Prostate gland (tissue), 2 donors: ENCODE data around the gene VSIG10.

Experiments used
- CTCF ChIP-seq, 4 experiments: fragments of 200-600 bp in 2 of 4; fragments of 450-650 bp in 2 of 4; sonication (generic) in 2 of 4; IDR thresholded peaks; 1 replicate in 3 of 4; 2 replicates in 1 of 4; pipeline ENCODE4 v1.5.1; 2016 to 2019; ENCODE audit warnings: antibody characterized with exemption in 4 of 4, mild to moderate bottlenecking in 2 of 4, moderate library complexity in 2 of 4
- POLR2A ChIP-seq: fragments of 450-650 bp; IDR thresholded peaks from one replicate; pipeline ENCODE4 v1.6.1; 2016; ENCODE audit warnings: antibody characterized with exemption, mild to moderate bottlenecking
- POLR2AphosphoS5 ChIP-seq: sonication (generic); formaldehyde crosslinking; IDR thresholded peaks from one replicate; pipeline ENCODE4 v1.6.1; 2017; ENCODE audit warnings: antibody characterized with exemption

DNA sequence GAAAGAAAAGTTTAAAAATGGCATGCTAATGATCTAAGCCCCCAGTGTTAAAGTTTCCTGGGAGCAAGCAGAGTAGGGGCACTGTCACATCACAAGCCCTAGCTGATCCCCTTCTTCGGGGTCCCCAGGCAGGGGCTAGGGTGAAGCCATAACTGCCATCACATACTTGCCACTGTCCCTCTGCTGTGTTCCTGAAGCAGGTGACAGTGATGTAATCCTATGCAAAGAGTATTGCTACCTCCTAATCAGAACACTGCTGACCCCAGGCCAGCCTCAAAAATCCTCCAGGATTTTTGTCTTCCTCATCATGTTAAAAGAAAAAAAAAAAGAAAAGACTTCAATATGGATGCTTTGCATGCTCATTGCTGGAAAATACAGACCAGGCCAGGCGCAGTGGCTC is 88.5 kb downstream of the VSIG10 start:
- TF ChIP-seq CTCF (IDR thresholded peaks at IDR 0.05) (no peak), POLR2AphosphoS5 (no peak), POLR2A (no peak)
